ENCODE results near the gene ENTPD5.

Gene ENTPD5

GRCh38 chr14:73977896-73978295 lies 41.2 kb downstream of the ENTPD5 start:
- no peaks in the 10 kb centered on the region for H3K27me3 ChIP-seq (ENCODE audit: insufficient read depth, poor library complexity, severe bottlenecking)
- no peak overlapping the region for H3K27ac ChIP-seq (replicated peaks)
- no peak for TF ChIP-seq SPI1 (IDR thresholded peaks at IDR 0.05; ENCODE audit: borderline replicate concordance, low read depth)
- TF ChIP-seq CTCF (IDR thresholded peaks at IDR 0.05; ENCODE audit: insufficient read depth, low read length), result no peak
- no peak for TF ChIP-seq REST (IDR thresholded peaks at IDR 0.05; ENCODE audit: insufficient replicate concordance, low read depth)
- TF ChIP-seq POLR2AphosphoS5 (IDR thresholded peaks at IDR 0.05; ENCODE audit: low read depth), result no peak
- no peak for TF ChIP-seq GABPA (IDR thresholded peaks at IDR 0.05; ENCODE audit: low read depth)
- DNase-seq (ENCODE audit: low read depth in 1 of 2, low spot score in 1 of 2), result no peak
- H3K4me3 ChIP-seq (replicated peaks; ENCODE audit: insufficient read depth, low read length), result no peak overlapping the region

- Histone ChIP-seq H3K4me3 (replicated peaks; ENCODE audit: insufficient read depth, low read length) (no peak overlapping the region), H3K27me3 (ENCODE audit: insufficient read depth, poor library complexity, severe bottlenecking) (no peaks in the 10 kb centered on the region), H3K27ac (replicated peaks) (no peak overlapping the region)
- no peak for TF ChIP-seq CTCF (IDR thresholded peaks at IDR 0.05; ENCODE audit: insufficient read depth, low read length)
- TF ChIP-seq SPI1 (IDR thresholded peaks at IDR 0.05; ENCODE audit: borderline replicate concordance, low read depth), result no peak
- TF ChIP-seq REST (IDR thresholded peaks at IDR 0.05; ENCODE audit: insufficient replicate concordance, low read depth), result no peak
- TF ChIP-seq POLR2AphosphoS5 (IDR thresholded peaks at IDR 0.05; ENCODE audit: low read depth), result no peak
- TF ChIP-seq GABPA (IDR thresholded peaks at IDR 0.05; ENCODE audit: low read depth), result no peak
- no peak for DNase-seq (ENCODE audit: low read depth in 1 of 2, low spot score in 1 of 2)
Measured at GRCh38 chr14:73976125-73976524, 43.0 kb downstream of the ENTPD5 start.

GRCh38 chr14:73973497-73973896 lies 45.6 kb downstream of the ENTPD5 start:
- TF ChIP-seq REST (IDR thresholded peaks at IDR 0.05; ENCODE audit: insufficient replicate concordance, low read depth) (no peak), SPI1 (IDR thresholded peaks at IDR 0.05; ENCODE audit: borderline replicate concordance, low read depth) (no peak)
- no peak for DNase-seq (ENCODE audit: low read depth in 1 of 2, low spot score in 1 of 2)
- Histone ChIP-seq H3K4me3 (replicated peaks; ENCODE audit: insufficient read depth, low read length) (no peak overlapping the region), H3K27ac (replicated peaks) (no peak overlapping the region), H3K27me3 (ENCODE audit: insufficient read depth, poor library complexity, severe bottlenecking) (no peaks in the 10 kb centered on the region)

GRCh38 chr14:73968885-73969284 lies 50.2 kb downstream of the ENTPD5 start:
- Histone ChIP-seq H3K27ac (replicated peaks) (no peak overlapping the region), H3K27me3 (ENCODE audit: insufficient read depth, poor library complexity, severe bottlenecking) (no peaks in the 10 kb centered on the region), H3K4me3 (replicated peaks; ENCODE audit: insufficient read depth, low read length) (no peak overlapping the region)
- DNase-seq (ENCODE audit: low read depth in 1 of 2, low spot score in 1 of 2), result no peak
- TF ChIP-seq SPI1 (IDR thresholded peaks at IDR 0.05; ENCODE audit: borderline replicate concordance, low read depth), result no peak
- no peak for TF ChIP-seq CTCF (IDR thresholded peaks at IDR 0.05; ENCODE audit: insufficient read depth, low read length)
- no peak for TF ChIP-seq REST (IDR thresholded peaks at IDR 0.05; ENCODE audit: insufficient replicate concordance, low read depth)
- no peak for TF ChIP-seq POLR2AphosphoS5 (IDR thresholded peaks at IDR 0.05; ENCODE audit: low read depth)
- TF ChIP-seq GABPA (IDR thresholded peaks at IDR 0.05; ENCODE audit: low read depth), result no peak
